ENCODE results near the gene STOML1.
"Not testable (repeated sequence)": the region's sequence is repeated elsewhere in the genome, so short reads cannot be mapped to it uniquely, and the experiment has no call there.

Gene STOML1

DNA sequence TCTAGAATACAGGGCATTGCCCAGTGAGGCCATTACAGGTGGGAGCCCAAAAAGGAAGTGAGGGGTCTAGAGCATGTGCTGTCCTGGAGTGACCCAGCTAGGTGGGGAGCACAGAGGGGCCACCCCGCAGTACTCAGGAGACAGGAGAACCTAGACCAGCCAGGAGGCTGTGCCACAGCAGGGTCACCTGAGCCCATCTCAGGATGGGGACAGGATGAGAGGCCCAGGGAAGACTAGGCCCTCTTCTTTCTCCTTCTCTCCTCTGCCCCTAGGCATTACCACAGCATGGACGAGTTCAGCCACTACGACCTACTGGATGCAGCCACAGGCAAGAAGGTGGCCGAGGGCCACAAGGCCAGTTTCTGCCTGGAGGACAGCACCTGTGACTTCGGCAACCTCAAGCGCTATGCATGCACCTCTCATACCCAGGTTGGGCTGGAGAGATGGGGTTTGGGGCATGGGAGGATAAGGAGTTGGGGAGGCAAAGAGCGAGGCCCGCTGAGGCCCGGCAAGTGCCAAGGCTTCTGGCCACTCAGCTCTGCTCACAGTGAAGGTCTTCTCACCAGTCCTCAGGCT lies 45.2 kb downstream of the STOML1 start:
- no peak for DNase-seq (ENCODE audit: low read depth in 2 of 2)

- no peak for DNase-seq (ENCODE audit: low read depth in 2 of 2)
These were observed 45.9 kb downstream of the STOML1 start for GRCh38 chr15:73946046-73946721.

- no peak for DNase-seq (ENCODE audit: low read depth in 2 of 2)
These were observed 47.0 kb downstream of the STOML1 start for GRCh38 chr15:73945130-73945508.

DNA sequence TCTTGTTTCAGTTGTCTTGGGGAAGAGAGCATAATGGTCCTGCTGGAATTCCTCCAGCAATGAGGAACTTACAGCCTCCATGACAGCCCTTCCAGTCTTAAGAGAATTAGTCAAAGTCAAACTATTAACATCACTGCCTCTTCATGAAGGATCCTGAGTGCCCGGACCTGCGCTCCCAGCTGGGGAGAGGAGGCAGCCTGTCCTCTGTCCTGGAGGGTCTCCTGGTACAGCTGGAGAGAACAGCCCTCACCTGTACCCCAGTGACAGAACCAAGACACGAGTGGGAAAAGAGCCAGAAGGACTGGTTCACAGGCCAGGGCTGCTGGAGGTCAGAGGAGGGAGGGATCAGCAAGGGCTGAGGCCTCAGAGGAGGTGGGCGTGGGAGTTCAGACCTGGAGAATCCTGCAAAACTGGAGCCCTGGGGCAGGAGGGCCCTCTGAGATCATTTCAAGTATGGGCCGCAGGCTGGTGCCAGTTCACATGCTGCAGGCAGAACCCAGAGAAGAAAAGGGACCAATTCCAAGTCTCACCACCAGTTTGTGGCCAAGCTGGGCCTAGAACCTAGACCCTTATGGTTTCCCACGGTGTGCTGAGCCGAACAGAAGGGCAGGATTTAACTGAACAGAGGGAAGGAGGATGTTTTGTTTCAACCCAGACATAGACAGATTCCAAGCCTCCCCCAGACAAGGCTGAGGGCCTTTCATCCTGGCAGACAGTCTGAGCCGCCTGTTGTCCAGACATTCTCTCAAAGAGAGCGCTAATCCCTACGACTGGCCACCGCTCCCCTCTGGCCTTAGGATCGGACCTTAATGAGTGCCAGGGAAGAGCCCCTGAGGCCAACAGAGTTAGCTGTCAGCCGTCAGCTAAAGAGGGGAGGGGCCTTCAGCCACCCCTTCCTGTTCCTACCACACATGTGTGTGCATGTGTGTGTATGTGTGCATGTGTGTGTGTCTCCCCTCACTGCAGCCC lies 47.6 kb downstream of the STOML1 start:
- DNase-seq (ENCODE audit: low read depth in 2 of 2): no peak

- no peak for DNase-seq (ENCODE audit: low read depth in 2 of 2)
These were observed 49.3 kb downstream of the STOML1 start for GRCh38 chr15:73942751-73943270.

DNA sequence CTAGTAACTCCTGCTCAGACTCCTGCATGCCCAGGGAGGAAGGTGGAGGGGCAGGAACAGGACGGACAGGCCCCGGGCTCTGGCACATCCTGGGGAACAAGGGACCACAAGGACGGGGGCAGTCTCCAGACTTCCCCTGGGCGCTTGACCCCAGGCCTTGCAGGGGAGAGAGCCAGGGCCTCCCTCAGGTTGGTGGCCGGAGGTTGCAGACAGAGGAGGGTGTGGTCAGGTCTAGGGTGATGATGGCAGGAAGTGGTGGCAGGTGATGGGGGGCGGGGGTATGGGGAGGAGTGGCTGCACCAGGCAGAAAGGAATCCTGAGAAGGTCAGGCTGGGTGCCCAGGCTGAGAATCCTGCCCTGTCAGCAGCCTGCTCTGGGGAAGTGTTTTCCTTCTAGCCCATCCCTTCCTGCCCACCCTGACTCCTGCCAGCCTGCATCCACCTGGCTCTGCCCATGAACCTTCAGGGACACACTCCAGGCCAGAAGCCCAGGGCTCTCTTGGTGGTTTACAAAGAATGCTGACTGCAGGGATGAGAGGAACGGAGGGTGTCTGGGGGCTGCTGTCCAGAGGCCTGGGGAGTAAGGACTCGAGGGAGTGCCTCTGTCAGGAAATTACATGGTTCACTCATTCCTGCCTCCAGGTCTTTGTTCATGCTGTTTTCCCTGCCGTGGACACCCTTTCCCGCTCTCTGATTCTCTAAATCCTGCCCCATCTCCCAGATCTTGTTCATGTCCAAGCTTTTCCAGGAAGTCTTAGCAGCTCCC lies 50.0 kb downstream of the STOML1 start:
- no peak for DNase-seq (ENCODE audit: low read depth in 2 of 2)

DNA sequence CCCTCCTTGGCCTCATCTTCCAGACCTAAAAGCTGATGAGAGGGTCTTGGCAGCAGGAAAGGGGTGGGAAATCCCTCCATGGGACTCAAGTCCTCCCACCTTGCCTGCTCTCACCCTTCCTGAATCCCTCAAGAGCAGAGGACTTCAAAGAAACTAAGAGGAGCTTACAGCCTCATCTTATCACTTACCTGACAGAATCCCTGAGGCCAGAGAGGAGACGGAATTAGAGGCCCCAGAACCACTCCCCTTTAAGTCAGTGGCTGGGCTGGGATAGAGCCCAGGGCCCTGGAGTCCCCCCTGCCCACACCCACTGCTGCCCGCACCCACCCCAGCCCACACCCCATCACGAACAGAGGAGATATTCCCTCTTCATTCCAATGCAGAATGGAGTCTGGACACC lies 50.6 kb downstream of the STOML1 start:
- no peak for DNase-seq (ENCODE audit: low read depth in 2 of 2)

GRCh38 chr15:73941044-73941443 lies 51.1 kb downstream of the STOML1 start:
- no peak for DNase-seq (ENCODE audit: low read depth in 2 of 2)

- DNase-seq (ENCODE audit: low read depth in 2 of 2): no peak
These were observed 51.8 kb downstream of the STOML1 start for GRCh38 chr15:73940061-73940981.

- no peak for DNase-seq (ENCODE audit: low read depth in 2 of 2)
These were observed 53.0 kb downstream of the STOML1 start for GRCh38 chr15:73939138-73939537.

DNA sequence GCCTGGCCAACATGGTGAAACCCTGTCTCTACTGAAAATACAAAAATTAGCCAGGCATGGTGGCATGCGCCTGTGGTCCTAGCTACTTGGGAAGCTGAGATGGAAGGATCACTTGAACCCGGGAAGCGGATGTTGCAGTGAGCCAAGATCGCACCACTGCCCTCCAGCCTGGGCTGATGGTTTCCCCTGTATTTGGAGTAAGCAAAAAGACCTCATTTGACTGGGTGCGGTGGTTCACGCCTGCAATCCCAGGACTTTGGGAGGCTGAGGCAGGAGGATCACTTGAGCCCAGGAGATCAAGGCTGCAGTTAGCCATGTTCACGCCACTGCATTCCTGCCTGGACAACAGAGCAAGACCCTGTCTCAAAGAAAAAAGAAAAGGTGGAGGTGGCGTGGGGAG lies 53.6 kb downstream of the STOML1 start:
- not testable (repeated sequence) for DNase-seq (ENCODE audit: low read depth in 2 of 2)

- no peak for DNase-seq (ENCODE audit: low read depth in 2 of 2)
These were observed 54.4 kb downstream of the STOML1 start for GRCh38 chr15:73937726-73938125.

GRCh38 chr15:73937296-73937695 lies 54.8 kb downstream of the STOML1 start:
- DNase-seq (ENCODE audit: low read depth in 2 of 2): no peak

DNA sequence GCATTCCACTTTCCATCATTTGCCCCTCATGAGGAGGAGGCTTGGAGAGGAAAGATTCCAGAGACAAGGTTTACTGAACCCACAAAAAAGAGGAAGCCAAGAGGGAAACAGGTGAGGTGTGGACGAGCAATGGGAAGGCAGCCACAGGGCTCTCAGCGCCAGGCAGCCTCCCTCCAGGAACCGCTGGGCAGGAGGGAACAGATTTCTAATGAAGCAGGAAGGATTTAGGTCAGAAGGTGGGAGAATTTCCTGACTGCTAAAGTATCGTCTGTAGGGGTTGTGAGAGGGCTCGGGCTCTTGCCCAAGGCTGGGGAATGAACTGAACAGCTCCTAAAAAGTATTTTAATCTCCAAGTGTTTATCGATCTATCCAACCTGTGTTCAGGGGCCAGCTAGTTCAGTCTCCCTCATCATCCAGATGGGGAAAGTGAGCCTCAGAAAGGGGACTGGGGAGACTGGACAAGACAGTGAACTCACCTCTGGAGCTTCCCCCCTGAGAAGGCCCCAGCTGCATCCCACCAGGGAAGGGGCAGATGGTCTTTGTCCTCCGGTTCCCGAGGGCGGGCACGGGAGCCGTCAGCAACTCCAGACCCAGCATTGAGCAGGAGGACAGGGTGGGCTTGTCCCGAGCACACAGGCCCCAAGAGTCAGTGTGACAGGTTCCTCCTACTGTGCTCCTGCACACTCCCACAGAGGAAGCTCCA lies 55.4 kb downstream of the STOML1 start:
- no peak for DNase-seq (ENCODE audit: low read depth in 2 of 2)

- DNase-seq (ENCODE audit: low read depth in 2 of 2): no peak
These were observed 55.9 kb downstream of the STOML1 start for GRCh38 chr15:73936181-73936580.

- no peak for DNase-seq (ENCODE audit: low read depth in 2 of 2)
These were observed 56.5 kb downstream of the STOML1 start for GRCh38 chr15:73935547-73935946.

GRCh38 chr15:73934281-73934680 lies 57.8 kb downstream of the STOML1 start:
- no peak for DNase-seq (ENCODE audit: low read depth in 2 of 2)

- no peak for DNase-seq (ENCODE audit: low read depth in 2 of 2)
These were observed 59.5 kb downstream of the STOML1 start for GRCh38 chr15:73932381-73933191.

- DNase-seq (ENCODE audit: low read depth in 2 of 2): no peak
These were observed 60.7 kb downstream of the STOML1 start for GRCh38 chr15:73931441-73931840.

Measured in stimulated activated CD8-positive, alpha-beta memory T cell treated with anti-CD3 and anti-CD28 coated beads, Interleukin-2, amount 100 ng/mL, for 48 hours (primary cell).